ENCODE data around the gene RAB8A. TPM values are rescaled to one million over a fixed set of nuclear protein-coding genes. Genes with fewer than 3 reads are reported as not detected.

The RAB8A gene
- total and polyA plus RNA-seq, 2 donors from 2014 or later = 38.5 to 75.6 TPM

DNA sequence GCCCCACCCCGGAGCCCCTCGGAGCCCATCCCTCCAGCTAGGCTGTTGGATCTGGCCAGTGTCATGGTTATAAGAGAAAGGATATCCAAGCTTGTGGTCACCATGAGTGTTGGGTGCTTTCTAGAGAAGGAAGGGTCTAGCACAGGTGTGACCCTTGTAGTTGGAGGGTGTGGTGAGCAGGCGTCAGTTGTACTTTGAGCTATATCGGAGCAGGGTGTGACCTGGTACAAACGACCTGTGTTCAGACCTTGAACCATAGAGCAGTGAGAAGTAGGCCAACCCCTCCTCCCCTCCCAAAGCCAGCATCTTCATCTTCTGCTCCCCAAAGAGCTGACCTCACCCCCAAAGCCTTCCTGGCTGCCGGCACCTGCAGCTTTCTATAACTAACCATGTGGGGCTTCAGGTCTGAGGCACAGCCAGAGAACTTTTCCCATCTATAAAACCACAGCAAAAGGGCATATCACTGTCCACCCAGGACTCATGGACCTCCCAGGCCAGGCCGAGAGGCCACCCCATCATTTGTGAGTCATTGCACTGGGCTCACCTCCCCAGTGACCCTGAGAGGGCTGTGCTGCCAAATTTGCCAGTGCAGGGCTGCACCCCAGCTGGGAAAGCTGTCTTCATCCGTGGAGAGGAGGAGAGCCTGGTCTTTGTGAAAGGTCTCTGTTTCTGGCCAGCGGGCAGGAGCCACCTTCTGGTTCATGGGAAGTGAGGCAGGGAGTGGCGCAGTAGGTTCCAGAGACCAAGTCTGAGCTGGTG, 14.2 kb downstream of the RAB8A start:
- Histone ChIP-seq H3K36me3 (ENCODE audit: control insufficient read depth in 2 of 3, insufficient read depth in 3 of 3, low read length in 3 of 3) (peaks cover 5 to 59% (median 47%) of the 10 kb centered on the region in 3 donors), H3K9ac (ENCODE audit: low read length in 3 of 3) (no peak overlapping the region), H3K27ac (ENCODE audit: low read depth in 2 of 2, low read length in 2 of 2) (no peak overlapping the region), H3K4me1 (ENCODE audit: control insufficient read depth in 2 of 3, insufficient read depth in 2 of 3, low read depth in 1 of 3, low read length in 3 of 3) (no peaks in the 10 kb centered on the region), H3K27me3 (ENCODE audit: control insufficient read depth, insufficient read depth, low read length) (no peaks in the 10 kb centered on the region), H3K9me3 (ENCODE audit: control insufficient read depth in 2 of 3, insufficient read depth in 1 of 3, low read length in 3 of 3) (no peaks in the 10 kb centered on the region), H3K4me3 (ENCODE audit: low read length in 3 of 3) (no peak overlapping the region)
- no peak for DNase-seq
- FAIRE-seq = no peak
- TF ChIP-seq, protein P1, sequence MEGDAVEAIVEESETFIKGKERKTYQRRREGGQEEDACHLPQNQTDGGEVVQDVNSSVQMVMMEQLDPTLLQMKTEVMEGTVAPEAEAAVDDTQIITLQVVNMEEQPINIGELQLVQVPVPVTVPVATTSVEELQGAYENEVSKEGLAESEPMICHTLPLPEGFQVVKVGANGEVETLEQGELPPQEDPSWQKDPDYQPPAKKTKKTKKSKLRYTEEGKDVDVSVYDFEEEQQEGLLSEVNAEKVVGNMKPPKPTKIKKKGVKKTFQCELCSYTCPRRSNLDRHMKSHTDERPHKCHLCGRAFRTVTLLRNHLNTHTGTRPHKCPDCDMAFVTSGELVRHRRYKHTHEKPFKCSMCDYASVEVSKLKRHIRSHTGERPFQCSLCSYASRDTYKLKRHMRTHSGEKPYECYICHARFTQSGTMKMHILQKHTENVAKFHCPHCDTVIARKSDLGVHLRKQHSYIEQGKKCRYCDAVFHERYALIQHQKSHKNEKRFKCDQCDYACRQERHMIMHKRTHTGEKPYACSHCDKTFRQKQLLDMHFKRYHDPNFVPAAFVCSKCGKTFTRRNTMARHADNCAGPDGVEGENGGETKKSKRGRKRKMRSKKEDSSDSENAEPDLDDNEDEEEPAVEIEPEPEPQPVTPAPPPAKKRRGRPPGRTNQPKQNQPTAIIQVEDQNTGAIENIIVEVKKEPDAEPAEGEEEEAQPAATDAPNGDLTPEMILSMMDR (IDR thresholded peaks at IDR 0.05; ENCODE audit: borderline replicate concordance, extremely low read depth, insufficient read depth) = no peak
- intact Hi-C loops (cut with DNase I) = no loop called here

DNA sequence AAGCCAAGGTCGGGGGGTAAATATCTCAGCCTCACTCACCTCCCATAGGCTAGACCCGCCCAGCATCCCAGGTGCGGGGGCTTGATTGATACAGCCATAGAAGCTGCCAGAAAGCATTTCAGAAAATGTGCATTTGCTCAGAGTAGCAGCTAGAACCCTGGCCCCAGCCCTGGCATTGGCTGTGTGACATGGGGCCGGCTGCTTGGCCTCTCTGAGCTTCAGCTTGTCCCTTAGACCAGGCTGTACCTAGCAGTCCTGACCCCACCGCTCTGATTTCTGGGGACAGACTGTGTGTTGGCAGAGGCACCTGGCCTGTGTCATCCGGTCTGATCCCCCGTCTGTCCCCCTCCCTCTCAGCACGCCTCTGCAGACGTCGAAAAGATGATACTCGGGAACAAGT, 15.4 kb downstream of the RAB8A start:
- no peak overlapping the region for H3K27ac ChIP-seq (ENCODE audit: low read depth in 2 of 2, low read length in 2 of 2)
- intact Hi-C loops (cut with DNase I) = no loop called here
- DNase-seq = no peak
- FAIRE-seq = no peak
- H3K9ac ChIP-seq (ENCODE audit: low read length in 3 of 3) = no peak overlapping the region
- no peaks in the 10 kb centered on the region for H3K9me3 ChIP-seq (ENCODE audit: control insufficient read depth in 2 of 3, insufficient read depth in 1 of 3, low read length in 3 of 3)
- H3K4me3 ChIP-seq (ENCODE audit: low read length in 3 of 3) = no peak overlapping the region
- H3K36me3 ChIP-seq (ENCODE audit: control insufficient read depth in 2 of 3, insufficient read depth in 3 of 3, low read length in 3 of 3) = peaks cover 4 to 54% (median 40%) of the 10 kb centered on the region in 3 donors
- no peaks in the 10 kb centered on the region for H3K27me3 ChIP-seq (ENCODE audit: control insufficient read depth, insufficient read depth, low read length)
- TF ChIP-seq, protein P1 (IDR thresholded peaks at IDR 0.05; ENCODE audit: borderline replicate concordance, extremely low read depth, insufficient read depth) = no peak
- H3K4me1 ChIP-seq (ENCODE audit: control insufficient read depth in 2 of 3, insufficient read depth in 2 of 3, low read depth in 1 of 3, low read length in 3 of 3) = no peaks in the 10 kb centered on the region

DNA sequence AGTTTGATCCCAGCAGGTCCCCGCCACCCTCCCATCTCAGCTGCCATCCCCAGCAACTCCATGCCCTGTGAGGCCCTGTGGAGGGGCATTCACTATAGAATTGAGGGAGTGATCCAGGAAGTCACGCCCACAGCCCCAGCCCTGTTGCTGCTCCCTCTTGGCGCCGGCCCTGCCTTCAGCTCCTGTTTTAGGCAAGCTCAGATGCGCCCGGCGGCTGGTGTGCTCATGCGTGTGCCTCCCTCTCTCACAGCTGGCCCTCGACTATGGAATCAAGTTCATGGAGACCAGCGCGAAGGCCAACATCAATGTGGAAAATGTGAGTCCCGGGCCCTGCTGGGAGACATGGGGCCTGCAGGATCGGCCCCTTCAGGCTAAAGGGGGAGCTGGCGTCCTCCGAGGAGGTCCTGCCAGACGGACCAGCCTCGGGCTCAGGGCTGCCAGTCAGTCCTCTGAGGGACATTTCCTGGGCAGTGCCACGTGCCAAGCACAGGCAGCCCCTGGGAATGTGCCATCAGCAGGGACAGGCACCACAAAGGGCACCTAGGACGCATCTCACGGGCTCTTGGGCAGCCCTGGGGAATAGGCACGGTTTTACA, 16.2 kb downstream of the RAB8A start:
- no peaks in the 10 kb centered on the region for H3K4me1 ChIP-seq (ENCODE audit: control insufficient read depth in 2 of 3, insufficient read depth in 2 of 3, low read depth in 1 of 3, low read length in 3 of 3)
- FAIRE-seq = no peak
- no peak for DNase-seq
- no peaks in the 10 kb centered on the region for H3K9me3 ChIP-seq (ENCODE audit: control insufficient read depth in 2 of 3, insufficient read depth in 1 of 3, low read length in 3 of 3)
- H3K27me3 ChIP-seq (ENCODE audit: control insufficient read depth, insufficient read depth, low read length) = no peaks in the 10 kb centered on the region
- no peak overlapping the region for H3K9ac ChIP-seq (ENCODE audit: low read length in 3 of 3)
- intact Hi-C loops (cut with DNase I) = no loop called here
- H3K36me3 ChIP-seq (ENCODE audit: control insufficient read depth in 2 of 3, insufficient read depth in 3 of 3, low read length in 3 of 3) = peaks cover 4 to 49% (median 35%) of the 10 kb centered on the region in 3 donors
- no peak overlapping the region for H3K4me3 ChIP-seq (ENCODE audit: low read length in 3 of 3)
- no peak overlapping the region for H3K27ac ChIP-seq (ENCODE audit: low read depth in 2 of 2, low read length in 2 of 2)
- TF ChIP-seq, protein P1 (IDR thresholded peaks at IDR 0.05; ENCODE audit: borderline replicate concordance, extremely low read depth, insufficient read depth) = no peak

Measured in kidney (tissue), 14 donors.